BE2C (cell line): ENCODE data around the gene PORCN. TPM values are rescaled to one million over a fixed set of nuclear protein-coding genes. Genes with fewer than 3 reads are reported as not detected.

ENCODE experiments used
- DNase-seq: peaks from one replicate; pipeline ENCODE4 v3.0.0-alpha.2; 2020
- H3K27me3 ChIP-seq: fragments of 250-450 bp; sonication (Bioruptor Pico); 2 replicates; pipeline ENCODE4 v1.5.1; 2020; ENCODE audit warnings: mild to moderate bottlenecking
- H3K36me3 ChIP-seq: fragments of 250-450 bp; sonication (Bioruptor Pico); 2 replicates; pipeline ENCODE4 v1.5.1; 2020; ENCODE audit warnings: mild to moderate bottlenecking
- H3K4me1 ChIP-seq: fragments of 250-450 bp; sonication (Bioruptor Pico); 2 replicates; pipeline ENCODE4 v1.5.1; 2020
- H3K4me3 ChIP-seq: 2 replicates; pipeline ENCODE4 v1.5.1; 2011; ENCODE audit warnings: low read depth, low read length
- H3K9me3 ChIP-seq: fragments of 250-450 bp; sonication (Bioruptor Pico); 2 replicates; pipeline ENCODE4 v1.5.1; 2020
- polyA plus RNA-seq: library from polyadenylated mRNA; unstranded; fragments of >200 nt; gene quantifications from one replicate; pipeline ENCODE4 v1.2.1, GENCODE V29; 2012; ENCODE audit warnings: low read depth, missing spikeins; ENCODE audit not compliant: insufficient read length, insufficient read depth
- TF ChIP-seq, protein P1 (sequence below): IDR thresholded peaks from 2 replicates; pipeline ENCODE4 v1.5.1; 2012; ENCODE audit warnings: mild to moderate bottlenecking, low read depth, low read length

The PORCN gene
- polyA plus RNA-seq = 27.1 TPM

DNA sequence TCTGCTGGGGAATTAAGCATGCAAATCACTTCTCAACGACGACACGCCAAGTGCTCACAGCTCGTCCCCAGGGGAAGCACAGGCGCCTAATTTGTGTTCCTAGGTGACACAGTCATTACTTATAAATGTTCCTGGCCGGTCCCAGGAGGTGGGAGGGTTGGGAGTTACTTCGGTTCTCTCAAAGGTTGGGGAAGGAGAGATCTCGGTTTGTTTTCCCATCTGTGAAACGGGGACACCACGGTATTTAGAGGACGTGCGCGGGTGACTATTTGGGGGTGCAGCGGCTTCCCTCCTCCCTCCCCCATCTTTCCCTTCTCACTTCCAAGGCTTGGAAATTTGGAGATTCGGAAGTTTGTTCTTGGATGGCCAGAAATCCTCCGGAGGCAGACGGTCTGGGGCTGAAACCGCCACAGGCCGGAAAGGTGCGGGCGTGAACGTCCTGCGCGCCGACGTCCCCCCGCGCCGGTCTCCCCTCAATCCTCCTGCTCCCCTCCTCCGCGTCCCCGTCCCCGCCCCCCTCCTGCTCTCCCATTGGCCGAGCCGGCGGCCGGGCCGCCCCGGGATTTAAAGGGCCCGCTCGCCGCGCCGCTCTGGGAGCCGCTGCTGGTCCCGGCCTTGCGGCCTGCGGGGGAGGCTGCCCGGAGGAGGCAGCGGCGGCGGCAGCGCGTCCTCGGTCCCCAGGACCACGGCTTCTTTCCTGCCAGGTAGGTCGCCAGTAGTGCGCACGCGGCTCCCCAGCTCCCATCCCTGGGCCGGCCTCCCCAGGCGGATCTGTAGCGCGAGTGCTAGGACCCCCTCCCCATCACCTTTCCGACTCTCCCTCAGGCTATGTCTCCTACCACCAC is at the start of gene PORCN:
PORCN (plus strand) TSS at position 593 of the 845 bp plus-strand sequence. CDS start 829 bp downstream, outside the sequence.
- TF ChIP-seq, protein P1, sequence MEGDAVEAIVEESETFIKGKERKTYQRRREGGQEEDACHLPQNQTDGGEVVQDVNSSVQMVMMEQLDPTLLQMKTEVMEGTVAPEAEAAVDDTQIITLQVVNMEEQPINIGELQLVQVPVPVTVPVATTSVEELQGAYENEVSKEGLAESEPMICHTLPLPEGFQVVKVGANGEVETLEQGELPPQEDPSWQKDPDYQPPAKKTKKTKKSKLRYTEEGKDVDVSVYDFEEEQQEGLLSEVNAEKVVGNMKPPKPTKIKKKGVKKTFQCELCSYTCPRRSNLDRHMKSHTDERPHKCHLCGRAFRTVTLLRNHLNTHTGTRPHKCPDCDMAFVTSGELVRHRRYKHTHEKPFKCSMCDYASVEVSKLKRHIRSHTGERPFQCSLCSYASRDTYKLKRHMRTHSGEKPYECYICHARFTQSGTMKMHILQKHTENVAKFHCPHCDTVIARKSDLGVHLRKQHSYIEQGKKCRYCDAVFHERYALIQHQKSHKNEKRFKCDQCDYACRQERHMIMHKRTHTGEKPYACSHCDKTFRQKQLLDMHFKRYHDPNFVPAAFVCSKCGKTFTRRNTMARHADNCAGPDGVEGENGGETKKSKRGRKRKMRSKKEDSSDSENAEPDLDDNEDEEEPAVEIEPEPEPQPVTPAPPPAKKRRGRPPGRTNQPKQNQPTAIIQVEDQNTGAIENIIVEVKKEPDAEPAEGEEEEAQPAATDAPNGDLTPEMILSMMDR = no peak
- no peaks in the 10 kb centered on the region for H3K27me3 ChIP-seq
- peak; percentile 80 for DNase-seq
- no peaks in the 10 kb centered on the region for H3K36me3 ChIP-seq
- H3K9me3 ChIP-seq = no peaks in the 10 kb centered on the region
- peaks cover 3% of the 10 kb centered on the region for H3K4me1 ChIP-seq
- H3K4me3 ChIP-seq = peak within 1 kb of the TSS; percentile 67

DNA sequence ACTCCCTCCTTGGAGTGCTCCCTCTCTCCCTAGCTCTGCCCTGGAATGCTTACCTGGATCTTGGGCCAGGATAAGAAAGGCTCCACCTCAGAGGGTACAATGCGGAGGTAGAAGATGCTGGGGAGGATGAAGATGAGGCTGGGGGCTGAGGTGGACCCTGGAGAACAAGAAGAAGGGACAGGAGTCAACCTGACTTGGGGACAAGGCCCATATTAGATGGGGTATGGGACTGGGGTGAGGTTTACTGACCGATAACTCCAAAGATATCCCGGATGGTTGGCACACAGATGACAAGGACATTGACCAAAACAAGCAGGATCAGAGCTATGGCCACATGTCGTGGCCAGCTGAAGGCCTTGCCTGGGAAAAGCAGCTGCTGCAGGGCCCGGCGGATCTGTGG is 49.3 kb upstream of the PORCN start:
- Histone ChIP-seq H3K4me3 (no peak overlapping the region), H3K36me3 (no peaks in the 10 kb centered on the region), H3K9me3 (no peaks in the 10 kb centered on the region), H3K27me3 (no peaks in the 10 kb centered on the region), H3K4me1 (no peaks in the 10 kb centered on the region)
- DNase-seq = no peak
- TF ChIP-seq, protein P1 = no peak

DNA sequence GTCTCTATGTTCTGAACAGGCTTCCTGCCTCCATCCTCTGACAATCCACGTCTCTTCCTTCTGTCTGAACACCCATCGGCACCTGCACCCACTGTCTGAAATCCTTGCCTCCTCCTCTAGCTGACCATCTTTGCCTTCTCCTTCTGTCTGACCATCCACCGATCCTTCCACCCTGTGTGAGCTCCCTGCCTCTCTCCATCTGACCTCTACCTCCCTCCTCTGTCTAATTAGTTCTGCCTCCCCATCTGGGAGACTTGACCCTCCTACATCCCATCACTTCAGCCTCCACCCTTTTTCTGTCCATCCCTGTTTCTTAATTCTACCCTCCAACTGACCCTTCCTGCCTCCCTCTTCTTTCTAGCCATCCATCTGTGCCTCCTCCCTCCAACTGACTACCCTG is 48.8 kb upstream of the PORCN start:
- no peaks in the 10 kb centered on the region for H3K27me3 ChIP-seq
- no peaks in the 10 kb centered on the region for H3K9me3 ChIP-seq
- no peak overlapping the region for H3K4me3 ChIP-seq
- H3K36me3 ChIP-seq = no peaks in the 10 kb centered on the region
- TF ChIP-seq, protein P1 = no peak
- DNase-seq = no peak
- no peaks in the 10 kb centered on the region for H3K4me1 ChIP-seq

DNA sequence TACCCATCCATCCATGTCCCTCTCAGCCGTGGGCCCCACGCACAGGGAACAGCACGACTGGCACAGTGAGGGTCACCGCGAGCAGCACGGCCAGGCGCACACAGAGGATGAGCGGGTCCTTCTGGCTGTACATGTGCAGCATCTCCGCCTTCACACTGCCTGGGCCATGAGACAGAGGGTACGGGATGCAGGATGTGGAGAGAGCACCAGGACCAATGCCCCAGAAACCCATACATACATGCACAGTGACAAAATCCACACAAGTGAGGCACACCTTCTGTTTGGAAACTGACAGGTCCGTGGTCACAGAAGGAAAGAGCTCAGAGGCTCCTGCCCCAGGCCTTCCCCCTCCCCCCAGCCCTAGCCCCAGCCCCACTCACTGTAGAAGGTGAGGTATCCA is 48.2 kb upstream of the PORCN start:
- H3K36me3 ChIP-seq = no peaks in the 10 kb centered on the region
- H3K4me3 ChIP-seq = no peak overlapping the region
- TF ChIP-seq, protein P1 = no peak
- no peak for DNase-seq
- H3K27me3 ChIP-seq = no peaks in the 10 kb centered on the region
- H3K9me3 ChIP-seq = no peaks in the 10 kb centered on the region
- no peaks in the 10 kb centered on the region for H3K4me1 ChIP-seq

DNA sequence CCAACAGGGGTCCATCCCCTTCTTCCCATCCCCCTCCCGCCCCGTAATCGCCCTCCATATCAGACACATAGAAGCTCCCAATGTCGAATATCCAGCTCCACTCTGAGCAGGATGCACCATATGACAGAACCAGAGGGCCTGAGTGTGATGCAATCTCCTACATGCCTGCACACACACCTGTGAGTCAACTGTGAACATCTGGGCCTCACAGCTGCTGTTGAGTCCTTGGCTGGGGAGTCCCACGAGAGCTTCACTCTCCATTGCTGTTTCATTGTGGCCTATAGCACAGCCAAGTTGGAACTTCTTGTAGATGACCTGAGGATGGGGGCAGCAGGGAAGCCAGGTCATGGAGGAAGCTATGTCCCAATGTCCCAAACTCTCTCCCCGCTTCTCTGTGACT is 47.0 kb upstream of the PORCN start:
- Histone ChIP-seq H3K36me3 (no peaks in the 10 kb centered on the region), H3K27me3 (no peaks in the 10 kb centered on the region), H3K9me3 (no peaks in the 10 kb centered on the region), H3K4me3 (no peak overlapping the region), H3K4me1 (no peaks in the 10 kb centered on the region)
- TF ChIP-seq, protein P1 = no peak
- DNase-seq = no peak

DNA sequence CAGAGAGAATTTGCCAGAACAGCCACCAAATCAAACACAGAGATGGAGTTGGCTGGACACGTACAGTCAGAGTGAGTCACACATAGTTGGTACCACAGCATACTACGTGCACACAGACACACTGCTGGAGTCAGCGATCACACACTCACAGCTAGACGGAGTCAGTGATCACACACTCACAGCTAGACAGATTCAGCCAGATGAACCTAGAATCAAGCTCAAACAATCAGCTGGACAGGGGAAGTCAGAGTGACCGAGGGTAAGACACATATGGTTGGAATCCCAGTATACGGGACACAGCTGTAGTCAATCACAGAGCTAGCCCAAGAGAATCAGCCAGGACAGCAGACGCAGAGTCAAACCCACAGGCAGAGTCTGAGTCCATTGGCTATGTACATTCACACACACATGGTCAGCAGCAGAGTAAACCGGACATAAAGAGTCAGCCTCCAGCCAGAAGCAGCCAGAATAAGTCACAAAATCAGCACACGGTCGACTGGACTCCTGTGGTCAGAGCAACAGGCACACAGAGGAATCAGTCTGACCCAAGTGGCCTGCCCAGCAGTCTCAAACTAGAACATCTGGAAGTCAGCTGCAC is 43.4 kb upstream of the PORCN start:
- no peak overlapping the region for H3K4me3 ChIP-seq
- no peaks in the 10 kb centered on the region for H3K36me3 ChIP-seq
- no peaks in the 10 kb centered on the region for H3K27me3 ChIP-seq
- H3K9me3 ChIP-seq = no peaks in the 10 kb centered on the region
- TF ChIP-seq, protein P1 = no peak
- DNase-seq = no peak
- no peaks in the 10 kb centered on the region for H3K4me1 ChIP-seq
